Measurements from ENCODE around the gene LILRB5.
"Not testable (repeated sequence)": the region's sequence is repeated elsewhere in the genome, so short reads cannot be mapped to it uniquely, and the experiment has no call there.

LILRB5 gene

GRCh38 chr19:54240372-54241336 lies 16.4 kb downstream of the LILRB5 start:
- not testable (repeated sequence) for DNase-seq

DNA sequence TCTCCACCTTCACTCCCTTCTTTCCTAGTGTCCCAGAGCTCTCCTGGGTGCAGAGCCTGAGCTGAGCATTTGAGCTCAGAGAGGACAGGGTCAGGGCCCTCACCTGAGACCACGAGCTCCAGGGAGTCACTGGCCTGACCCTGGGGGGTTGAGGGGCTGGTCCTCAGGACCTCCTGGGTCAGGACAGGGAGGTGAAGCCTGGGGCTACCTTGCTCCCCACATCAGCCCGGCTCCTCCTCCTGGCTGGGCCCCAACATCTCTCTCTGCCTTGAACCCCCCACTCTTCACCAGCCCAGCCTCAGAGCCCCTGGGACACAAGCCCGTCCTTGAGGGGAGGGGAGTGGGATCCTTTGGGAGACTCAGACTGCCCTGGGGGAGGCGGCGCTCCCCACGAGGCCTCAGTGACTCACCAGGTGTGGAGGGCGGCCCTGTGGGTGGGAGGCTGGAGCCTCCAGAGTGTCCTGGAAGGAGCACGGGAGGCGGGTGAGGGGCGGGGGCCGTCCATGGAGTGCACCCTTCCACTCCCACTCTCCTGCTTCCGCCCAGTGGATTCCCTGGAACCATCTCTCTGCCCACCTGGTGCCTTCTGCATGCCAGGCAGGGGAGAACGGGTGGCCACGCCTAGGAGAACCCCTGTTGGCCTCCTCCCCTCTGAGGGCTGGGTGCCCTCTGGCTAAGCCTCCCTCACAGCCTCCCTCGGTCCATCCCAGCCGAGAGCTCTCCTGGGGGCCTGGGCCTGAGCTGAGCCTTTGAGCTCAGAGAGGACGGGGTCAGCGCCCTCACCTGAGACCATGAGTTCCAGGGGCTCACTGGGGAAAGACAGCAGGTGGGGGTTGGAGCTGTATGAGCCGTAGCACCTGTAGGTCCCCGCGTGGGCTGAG lies 17.3 kb downstream of the LILRB5 start:
- not testable (repeated sequence) for DNase-seq

GRCh38 chr19:54233941-54234340 lies 23.1 kb downstream of the LILRB5 start:
- DNase-seq = no peak

GRCh38 chr19:54231077-54231931 lies 25.8 kb downstream of the LILRB5 start:
- peak; percentile 92 for DNase-seq

- no peak for DNase-seq
These were observed 27.0 kb downstream of the LILRB5 start for GRCh38 chr19:54230031-54230430.

DNA sequence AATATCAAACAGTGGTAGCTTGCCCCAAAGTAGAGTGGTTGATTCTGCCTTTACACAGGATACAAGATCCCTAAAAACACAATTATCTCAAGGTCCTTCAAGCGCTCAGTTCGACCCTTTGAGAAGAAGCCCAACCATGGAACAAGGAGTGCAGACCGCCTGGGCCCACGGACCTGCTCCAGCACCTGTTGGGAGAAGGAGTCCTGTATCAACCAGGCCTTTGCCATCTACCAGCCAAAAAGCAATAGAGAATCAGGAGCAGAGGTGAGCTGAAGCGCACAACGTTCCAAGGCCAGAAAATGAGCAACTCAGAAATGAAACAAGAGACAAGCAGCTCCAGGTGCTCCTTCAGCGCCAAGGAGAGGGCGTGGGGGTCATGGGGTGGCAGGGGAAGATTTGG lies 27.9 kb downstream of the LILRB5 start:
- no peak for DNase-seq

DNA sequence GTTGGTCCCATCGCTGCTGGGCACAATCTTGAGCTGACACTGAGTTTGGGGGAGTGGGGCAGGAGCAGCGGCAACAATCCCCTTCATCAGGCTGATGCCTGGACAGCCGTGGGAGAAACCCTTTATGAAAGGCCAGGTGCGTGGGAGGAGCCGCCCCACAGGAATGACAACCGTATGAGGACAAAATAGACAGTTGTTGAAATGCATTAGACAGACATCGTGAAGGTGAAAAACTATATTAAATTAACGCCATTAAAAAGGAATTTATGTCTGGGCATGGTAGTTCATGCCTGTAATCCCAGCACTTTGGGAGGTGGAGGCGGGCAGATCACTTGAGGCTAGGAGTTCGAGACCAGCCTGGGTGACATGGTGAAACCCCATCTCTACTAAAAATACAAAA lies 32.5 kb downstream of the LILRB5 start:
- not testable (repeated sequence) for DNase-seq

DNA sequence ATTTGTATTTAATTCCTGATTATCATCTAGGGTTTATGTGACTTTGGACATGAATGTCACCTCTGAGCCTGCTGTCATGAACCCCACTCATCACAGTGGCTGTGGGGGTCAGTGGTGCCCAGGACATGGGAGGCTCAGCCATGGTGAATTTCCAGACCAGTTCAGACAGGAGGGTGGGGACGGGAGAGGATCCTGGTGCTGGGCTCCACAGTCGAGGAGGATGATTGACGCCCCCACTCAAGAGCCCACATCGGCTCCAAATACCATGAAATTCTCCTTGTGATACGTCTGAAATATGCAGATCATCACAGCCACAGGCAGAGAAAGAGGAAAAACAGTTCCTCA lies 33.2 kb downstream of the LILRB5 start:
- not testable (repeated sequence) for DNase-seq

DNA sequence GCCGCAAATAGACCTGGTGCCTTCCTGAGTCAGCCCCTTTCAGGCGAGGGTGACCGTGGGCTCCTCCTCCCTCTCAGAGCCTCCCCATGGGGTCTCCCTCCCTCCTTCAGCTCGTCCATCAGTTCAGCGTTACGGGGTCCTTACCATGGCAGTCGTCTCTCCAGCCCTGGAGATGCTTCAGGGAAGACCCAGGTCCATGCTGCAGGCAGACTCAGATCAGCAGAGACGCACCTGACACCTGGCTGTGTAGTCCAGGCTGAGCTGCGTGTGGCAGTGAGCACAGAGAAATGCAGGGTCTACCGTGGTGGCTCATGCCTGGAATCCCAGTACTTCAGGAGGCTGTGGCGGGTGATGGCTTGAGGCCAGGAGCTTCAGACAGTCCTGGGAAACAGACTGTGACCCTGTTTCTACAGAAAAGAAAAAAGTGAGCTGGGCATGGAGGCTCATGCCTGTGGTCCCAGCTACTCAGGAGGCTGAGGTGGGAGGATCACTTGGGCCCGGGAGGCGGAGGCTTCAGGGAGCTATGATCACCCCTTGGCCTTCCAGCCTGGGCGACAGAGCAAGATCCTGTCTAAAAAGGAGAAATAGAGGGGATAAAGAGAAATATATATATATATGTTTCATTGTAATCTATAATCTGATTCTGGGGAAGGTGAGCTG lies 33.7 kb downstream of the LILRB5 start:
- DNase-seq = not testable (repeated sequence)

DNA sequence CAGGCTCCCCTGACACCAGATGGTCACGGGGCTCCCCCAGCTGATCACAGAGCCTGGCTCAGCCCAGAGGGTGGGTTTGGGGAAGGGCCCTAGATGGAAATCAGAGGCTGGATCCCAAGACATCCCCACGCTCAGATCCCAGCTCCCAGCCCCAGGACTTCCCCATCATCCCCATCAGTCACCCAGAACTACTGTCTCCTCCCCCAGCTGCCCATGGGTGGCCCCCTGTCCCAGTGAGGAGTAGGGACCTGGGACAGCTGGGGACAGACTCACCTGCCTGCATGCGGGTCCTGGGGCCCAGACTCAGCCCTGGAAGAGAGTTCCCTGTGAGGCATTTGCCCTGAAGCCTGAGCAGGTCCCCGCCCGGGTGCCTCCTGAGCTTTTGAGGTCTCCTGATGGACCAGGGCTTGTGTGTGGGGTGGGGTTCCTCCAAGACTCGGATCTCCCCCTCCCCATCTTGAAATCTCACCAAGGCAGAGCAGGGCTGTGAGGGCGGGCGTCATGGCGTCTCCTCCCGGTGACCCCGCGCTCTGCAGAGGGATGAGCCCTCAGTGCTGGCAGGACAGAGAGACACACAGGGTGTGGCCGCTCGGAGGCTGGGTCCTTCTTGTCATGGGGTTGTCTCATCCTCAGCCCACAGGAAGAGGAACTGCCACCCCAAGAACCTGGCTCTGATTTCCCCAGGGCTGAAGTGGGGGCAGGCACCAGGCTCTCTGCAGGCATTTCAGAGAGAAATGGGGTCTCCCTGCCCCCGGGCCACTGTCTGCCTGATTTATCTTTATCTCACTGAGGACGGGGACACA lies 34.4 kb downstream of the LILRB5 start, which contains the start of gene LILRB3:
LILRB3 (minus strand) TSS at position 534 of the 803 bp plus-strand sequence; CDS start at position 503, 31 bp downstream.
- DNase-seq = not testable (repeated sequence)

- DNase-seq = not testable (repeated sequence)
These were observed 35.1 kb downstream of the LILRB5 start for GRCh38 chr19:54221947-54222346.

GRCh38 chr19:54219702-54220101 lies 37.4 kb downstream of the LILRB5 start:
- not testable (repeated sequence) for DNase-seq

- DNase-seq = no peak
These were observed 38.0 kb downstream of the LILRB5 start for GRCh38 chr19:54218960-54219661.

- DNase-seq = no peak
These were observed 38.8 kb downstream of the LILRB5 start for GRCh38 chr19:54218259-54218658.

DNA sequence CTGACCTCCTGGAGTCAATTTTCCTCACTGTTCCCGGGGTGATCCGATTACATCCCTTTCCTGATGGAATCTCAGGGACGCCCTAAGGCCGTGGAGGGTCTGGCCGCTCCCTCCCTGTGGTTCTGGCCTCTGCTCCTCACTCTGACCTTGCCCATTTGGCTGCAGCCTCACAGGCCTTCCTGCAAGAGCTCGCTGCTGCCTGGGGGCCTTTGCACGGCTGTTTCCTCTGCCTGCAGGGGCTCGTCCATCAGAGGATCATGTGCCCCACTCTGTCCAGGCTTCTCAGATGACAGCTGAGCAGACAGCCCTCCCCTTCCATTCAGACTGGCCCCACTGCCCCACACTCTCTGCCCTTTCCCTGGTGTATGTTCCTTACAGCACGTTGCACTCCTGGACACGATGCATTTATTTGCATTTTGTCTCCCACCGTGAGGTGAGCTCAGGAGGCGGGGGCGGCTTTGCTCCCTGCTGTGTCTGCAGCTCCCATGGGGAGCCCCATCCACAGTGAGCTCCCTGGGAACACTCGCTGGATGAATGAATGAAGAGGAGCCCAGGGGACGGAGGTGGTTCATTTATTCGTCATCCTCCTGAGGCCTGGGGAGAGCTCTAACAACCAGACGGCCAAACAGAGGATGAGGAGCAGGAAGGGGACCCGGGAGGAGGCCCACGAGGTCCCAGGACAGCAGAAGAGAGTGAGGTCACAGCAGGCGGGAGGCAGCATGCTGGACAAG lies 39.4 kb downstream of the LILRB5 start:
- DNase-seq = not testable (repeated sequence)

DNA sequence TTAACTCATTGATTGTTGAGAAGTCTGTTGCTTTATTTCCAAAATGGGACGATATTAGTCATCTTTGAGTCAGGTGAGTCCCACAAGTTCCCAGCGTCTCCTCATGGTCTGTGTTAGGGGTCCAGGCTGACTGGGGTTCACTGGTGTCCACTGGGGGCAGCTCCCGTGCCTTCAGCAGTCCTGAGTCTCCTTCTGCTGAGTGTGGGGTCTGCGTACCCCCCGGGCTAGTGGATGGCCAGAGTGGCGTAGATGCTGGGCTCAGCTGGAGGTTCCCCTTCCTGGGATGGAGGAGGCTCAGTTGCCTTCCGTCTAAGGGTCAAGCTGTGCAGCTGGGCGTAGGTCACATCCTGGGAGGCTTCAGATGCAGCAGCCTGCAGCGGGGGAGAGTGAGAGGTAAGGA lies 40.2 kb downstream of the LILRB5 start:
- DNase-seq = no peak

GRCh38 chr19:54214734-54215133 lies 42.3 kb downstream of the LILRB5 start:
- DNase-seq = not testable (repeated sequence)

DNA sequence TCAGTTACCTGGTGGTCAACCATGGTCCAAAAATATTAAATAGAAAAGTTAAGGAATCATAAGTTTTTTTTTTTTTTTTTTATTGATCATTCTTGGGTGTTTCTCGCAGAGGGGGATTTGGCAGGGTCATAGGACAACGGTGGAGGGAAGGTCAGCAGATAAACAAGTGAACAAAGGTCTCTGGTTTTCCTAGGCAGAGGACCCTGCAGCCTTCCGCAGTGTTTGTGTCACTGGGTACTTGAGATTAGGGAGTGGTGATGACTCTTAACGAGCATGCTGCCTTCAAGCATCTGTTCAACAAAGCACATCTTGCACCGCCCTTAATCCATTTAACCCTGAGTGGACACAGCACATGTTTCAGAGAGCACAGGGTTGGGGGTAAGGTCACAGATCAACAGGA lies 42.9 kb downstream of the LILRB5 start:
- not testable (repeated sequence) for DNase-seq

GRCh38 chr19:54211235-54211634 lies 45.8 kb downstream of the LILRB5 start:
- no peak for DNase-seq
